PC-9 (cell line): ENCODE results near the gene PHYKPL. TPM values are rescaled to one million over a fixed set of nuclear protein-coding genes. Genes with fewer than 3 reads are reported as not detected.

ENCODE experiments used
- BruUV-seq: library from RNA; stranded (reverse); fragments of 400-500 nt; replicated peaks from 2 replicates; lab custom pipeline; 2021; lab: Mats Ljungman, UMichigan
- CTCF ChIA-PET: fragments of 300-600 bp; sonication (Branson Sonifier 250); formaldehyde crosslinking; loops from one replicate; lab custom pipeline; 2022; ENCODE audit warnings: antibody characterized with exemption; lab: Charles Lee
- POLR2A ChIA-PET: fragments of 300-600 bp; sonication (Branson Sonifier 250); formaldehyde crosslinking; loops from one replicate; lab custom pipeline; 2022; ENCODE audit warnings: antibody characterized with exemption; ENCODE audit not compliant: unreplicated experiment; lab: Charles Lee
- DNase-seq, 2 experiments: peaks; one replicate each; pipeline versions ENCODE4 v3.0.0 to v3.0.0-alpha.2; 2015 to 2022; ENCODE audit warnings: mixed read lengths in 1 of 2
- H2AFZ ChIP-seq: fragments of 200-600 bp; sonication (generic); 2 replicates; pipeline ENCODE4 v1.8.1; 2017; ENCODE audit warnings: antibody characterized with exemption
- H3F3A ChIP-seq: fragments of 200-600 bp; sonication (generic); 2 replicates; pipeline ENCODE4 v1.8.1; 2017; ENCODE audit warnings: antibody characterized with exemption, mild to moderate bottlenecking, low read depth; ENCODE audit not compliant: insufficient read depth
- H3K27ac ChIP-seq: fragments of 200-600 bp; sonication (generic); 2 replicates; pipeline ENCODE4 v1.6.1; 2016; ENCODE audit warnings: mixed run types
- H3K27me3 ChIP-seq: fragments of 200-600 bp; sonication (generic); 2 replicates; pipeline ENCODE4 v1.6.1; 2016; ENCODE audit warnings: low read depth, mixed run types; ENCODE audit not compliant: insufficient read depth
- H3K36me3 ChIP-seq: fragments of 200-600 bp; sonication (generic); 2 replicates; pipeline ENCODE4 v1.6.1; 2016; ENCODE audit warnings: low read depth, mixed run types
- H3K4me1 ChIP-seq: fragments of 200-600 bp; sonication (generic); replicated peaks from 2 replicates; pipeline ENCODE4 v1.6.1; 2016; ENCODE audit warnings: mixed run types; ENCODE audit not compliant: insufficient read depth
- H3K4me2 ChIP-seq: fragments of 200-600 bp; sonication (generic); 2 replicates; pipeline ENCODE4 v1.6.1; 2017; ENCODE audit warnings: mixed run types
- H3K4me3 ChIP-seq: fragments of 200-600 bp; sonication (generic); 2 replicates; pipeline ENCODE4 v1.6.1; 2016; ENCODE audit warnings: mixed run types
- H3K79me2 ChIP-seq: fragments of 200-600 bp; sonication (generic); 2 replicates; pipeline ENCODE4 v1.6.1; 2017; ENCODE audit warnings: low read depth, mixed run types
- H3K9me2 ChIP-seq: fragments of 200-600 bp; sonication (generic); 2 replicates; pipeline ENCODE4 v1.8.1; 2017; ENCODE audit warnings: mild to moderate bottlenecking; ENCODE audit not compliant: insufficient read depth
- H3K9me3 ChIP-seq: fragments of 200-600 bp; sonication (generic); 2 replicates; pipeline ENCODE4 v1.8.1; 2016; ENCODE audit warnings: low read depth; ENCODE audit not compliant: insufficient read depth
- H4K20me1 ChIP-seq: fragments of 200-600 bp; sonication (generic); 2 replicates; pipeline ENCODE4 v1.8.1; 2017; ENCODE audit not compliant: insufficient read depth
- EZH2 ChIP-seq: fragments of 200-600 bp; sonication (generic); IDR thresholded peaks from 2 replicates; pipeline ENCODE4 v1.8.0; 2017; ENCODE audit warnings: antibody characterized with exemption, low read depth
- intact Hi-C: fragments of 100-400 bp; cut with micrococcal nuclease; formaldehyde crosslinking; loops from one replicate; pipeline ENCODE4 v1.10.0; 2022; ENCODE audit not compliant: unreplicated experiment
- total RNA-seq: library from RNA; stranded (reverse); gene quantifications from 2 replicates; pipeline ENCODE4 v1.2.3, GENCODE V29; 2021
- TF ChIP-seq, protein P1 (sequence below): fragments of 200-600 bp; sonication (generic); conservative IDR thresholded peaks from 2 replicates; pipeline ENCODE4 v1.6.1; 2017; ENCODE audit warnings: mixed run types, antibody characterized with exemption, mild to moderate bottlenecking, moderate library complexity

The PHYKPL gene
- total RNA-seq, 1 experiment from 2014 or later, result 73.7 TPM

DNA sequence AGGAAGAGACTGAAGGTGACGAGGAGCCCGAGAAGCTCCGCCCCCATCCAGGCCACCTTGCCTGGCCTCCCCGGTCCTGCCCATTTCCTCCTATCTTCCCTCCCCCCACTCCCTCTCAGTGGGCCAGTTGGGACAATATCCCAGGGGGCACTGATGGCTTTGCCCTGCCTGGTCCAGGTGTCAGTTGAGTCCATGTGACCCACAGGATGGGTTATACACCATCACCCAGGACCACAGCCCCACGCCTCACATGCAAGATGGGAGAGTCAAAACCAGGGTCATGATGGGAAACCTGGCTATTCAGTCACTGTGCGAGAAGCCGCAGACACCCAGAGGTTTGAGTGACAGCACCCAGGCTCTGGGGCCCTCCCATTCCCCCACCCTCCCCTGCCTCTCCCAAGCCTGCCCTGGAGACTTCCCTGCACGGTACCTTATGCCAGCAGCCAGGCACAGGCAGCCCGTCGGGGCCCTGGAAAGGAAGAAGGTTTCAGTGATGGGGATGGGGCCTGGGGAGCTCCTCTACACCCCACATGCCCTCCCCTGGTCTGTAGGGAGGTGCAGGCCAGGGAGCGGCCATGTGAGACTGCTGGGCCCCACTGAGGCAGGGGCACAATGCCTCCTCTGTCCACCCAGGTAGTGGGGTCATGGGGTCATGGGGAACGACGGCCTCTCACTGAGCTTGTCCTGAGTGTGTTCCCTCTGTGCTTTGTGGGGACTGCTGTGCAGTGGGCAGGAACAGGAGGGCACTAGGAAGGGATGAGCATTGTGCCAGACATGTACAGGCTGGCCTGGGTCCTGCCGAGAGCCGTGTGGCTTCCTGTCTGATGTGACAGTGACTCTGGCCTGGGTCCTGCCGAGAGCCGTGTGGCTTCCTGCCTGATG, 6.3 kb upstream of the PHYKPL start:
- Histone ChIP-seq H3K9me3 (no peaks in the 10 kb centered on the region), H2AFZ (no peak overlapping the region)
- CTCF ChIA-PET, result no interaction called here

DNA sequence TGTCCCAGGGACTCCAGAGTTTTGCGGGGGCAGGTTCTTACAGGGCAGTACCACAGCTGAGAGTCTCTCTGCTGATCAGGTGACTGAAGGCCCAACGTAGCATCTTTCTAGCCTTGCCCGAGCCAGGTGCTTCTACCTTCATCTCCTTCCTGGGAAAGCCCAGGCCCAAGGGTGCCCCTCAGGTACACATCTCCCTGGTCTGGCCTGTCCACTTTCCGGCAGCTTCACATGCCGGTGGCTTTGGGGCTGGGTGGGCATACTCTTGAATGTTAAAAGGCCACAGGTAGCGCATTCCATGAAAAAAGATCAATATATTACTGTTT, 5.7 kb upstream of the PHYKPL start:
- Histone ChIP-seq H3K4me2 (no peak overlapping the region), H2AFZ (no peak overlapping the region), H3K4me1 (peaks cover 7% of the 10 kb centered on the region; the same call in 1 of the 2 replicates), H3K4me3 (no peak overlapping the region), H3K27ac (no peak overlapping the region), H3K9me3 (no peaks in the 10 kb centered on the region), H3K27me3 (peaks cover 20% of the 10 kb centered on the region), H3K36me3 (no peaks in the 10 kb centered on the region), H3K9me2 (no peaks in the 10 kb centered on the region), H3K79me2 (no peaks in the 10 kb centered on the region), H4K20me1 (no peaks in the 10 kb centered on the region), H3F3A (peaks cover 9% of the 10 kb centered on the region)
- CTCF ChIA-PET, result no interaction called here
- TF ChIP-seq, protein P1, sequence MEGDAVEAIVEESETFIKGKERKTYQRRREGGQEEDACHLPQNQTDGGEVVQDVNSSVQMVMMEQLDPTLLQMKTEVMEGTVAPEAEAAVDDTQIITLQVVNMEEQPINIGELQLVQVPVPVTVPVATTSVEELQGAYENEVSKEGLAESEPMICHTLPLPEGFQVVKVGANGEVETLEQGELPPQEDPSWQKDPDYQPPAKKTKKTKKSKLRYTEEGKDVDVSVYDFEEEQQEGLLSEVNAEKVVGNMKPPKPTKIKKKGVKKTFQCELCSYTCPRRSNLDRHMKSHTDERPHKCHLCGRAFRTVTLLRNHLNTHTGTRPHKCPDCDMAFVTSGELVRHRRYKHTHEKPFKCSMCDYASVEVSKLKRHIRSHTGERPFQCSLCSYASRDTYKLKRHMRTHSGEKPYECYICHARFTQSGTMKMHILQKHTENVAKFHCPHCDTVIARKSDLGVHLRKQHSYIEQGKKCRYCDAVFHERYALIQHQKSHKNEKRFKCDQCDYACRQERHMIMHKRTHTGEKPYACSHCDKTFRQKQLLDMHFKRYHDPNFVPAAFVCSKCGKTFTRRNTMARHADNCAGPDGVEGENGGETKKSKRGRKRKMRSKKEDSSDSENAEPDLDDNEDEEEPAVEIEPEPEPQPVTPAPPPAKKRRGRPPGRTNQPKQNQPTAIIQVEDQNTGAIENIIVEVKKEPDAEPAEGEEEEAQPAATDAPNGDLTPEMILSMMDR, result no peak
- no peak for TF ChIP-seq EZH2
- peak in 1 of 2 experiments; percentile 20 for DNase-seq
- no TSS peak for BruUV-seq
- POLR2A ChIA-PET, result no interaction called here
- intact Hi-C loops, result loop anchor here (10.0 kb wide), 2 partner anchors 387 to 1257 kb away; partner anchors contain the start of gene CLK4

More for the DNA sequence above, 6.3 kb upstream of the PHYKPL start:
- Histone ChIP-seq H3K9me2 (no peaks in the 10 kb centered on the region), H3K27me3 (peaks cover 20% of the 10 kb centered on the region), H3F3A (0 out of 2 replicates have a peak, but pooled peaks cover 2% of the 10 kb centered on the region), H3K4me2 (no peak overlapping the region), H3K4me3 (no peak overlapping the region), H3K79me2 (no peaks in the 10 kb centered on the region), H3K27ac (no peak overlapping the region), H4K20me1 (no peaks in the 10 kb centered on the region), H3K4me1 (peaks cover 7% of the 10 kb centered on the region; the same call in 1 of the 2 replicates), H3K36me3 (no peaks in the 10 kb centered on the region)
- TF ChIP-seq, protein P1, result no peak
- no peak for TF ChIP-seq EZH2
- intact Hi-C loops, result loop anchor here (10.0 kb wide), 2 partner anchors 386 to 1256 kb away; partner anchors contain the start of gene CLK4
- peak in 1 of 2 experiments; percentile 10 for DNase-seq
- BruUV-seq, result no TSS peak
- POLR2A ChIA-PET, result no interaction called here

DNA sequence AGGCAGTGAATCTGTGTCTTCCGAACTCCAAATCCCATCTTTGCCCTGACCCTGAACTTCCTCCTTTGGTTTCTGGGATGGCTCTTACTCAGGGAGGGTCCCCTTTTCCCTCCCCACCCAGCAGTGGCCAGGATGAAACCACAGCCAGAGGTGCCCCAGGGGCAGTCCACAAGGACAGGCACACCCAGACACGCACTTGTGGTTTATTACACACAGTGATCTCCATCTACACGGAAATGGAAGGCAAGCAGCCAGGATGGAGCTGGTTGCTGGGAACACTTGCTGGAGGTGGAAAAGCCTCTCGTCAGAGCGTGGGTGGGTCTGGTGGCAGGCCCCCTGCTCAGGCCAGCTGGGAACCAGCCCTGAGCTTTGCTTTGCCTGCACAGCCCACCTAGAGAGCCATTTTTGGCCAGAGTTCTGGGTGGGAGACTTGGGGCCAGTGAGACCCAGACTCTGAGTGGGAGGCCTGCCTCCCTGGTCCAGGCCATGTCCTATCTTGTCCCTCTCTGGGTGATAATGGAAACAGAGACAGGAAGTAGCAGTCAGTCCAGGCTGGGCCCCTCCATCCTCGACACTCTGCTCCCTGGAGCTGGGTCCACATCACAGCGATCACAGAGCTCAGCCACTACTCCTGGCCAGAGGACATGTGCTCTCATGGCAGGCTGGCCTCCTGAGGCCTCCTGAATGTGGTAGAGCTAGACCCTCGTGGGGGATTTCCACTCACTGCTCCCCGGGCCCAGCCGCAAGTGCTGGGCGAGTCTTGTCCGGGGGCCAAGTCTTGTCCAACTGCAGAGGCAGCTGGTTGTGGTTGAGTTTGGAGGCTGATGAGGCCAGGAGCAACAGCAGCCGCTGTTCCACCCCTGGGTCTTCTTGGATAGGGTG, 5.1 kb upstream of the PHYKPL start:
- ChIA-PET CTCF (interaction anchor here (0.6 kb wide), 2 partner anchors 315 to 1313 kb away, joined by 3 to 9 read pairs; partner anchors contain the start of gene RUFY1), POLR2A (interaction anchor here (0.6 kb wide), 1 partner anchor 1378 kb away, joined by 4 read pairs; no protein-coding TSS in a partner anchor)
- BruUV-seq, result no TSS peak
- DNase-seq, result peak; percentile 37 to 43
- Histone ChIP-seq H3K4me2 (no peak overlapping the region), H3K4me3 (no peak overlapping the region), H4K20me1 (no peaks in the 10 kb centered on the region), H3K27ac (no peak overlapping the region), H3K4me1 (peaks cover 7% of the 10 kb centered on the region; the same call in 1 of the 2 replicates), H3K9me2 (no peaks in the 10 kb centered on the region), H3F3A (peaks cover 15% of the 10 kb centered on the region), H3K79me2 (no peaks in the 10 kb centered on the region), H3K9me3 (no peaks in the 10 kb centered on the region), H3K27me3 (peaks cover 15% of the 10 kb centered on the region), H3K36me3 (no peaks in the 10 kb centered on the region), H2AFZ (no peak overlapping the region)
- TF ChIP-seq, protein P1, result no peak
- no peak for TF ChIP-seq EZH2
- intact Hi-C loops, result loop anchor here (10.0 kb wide), 2 partner anchors 387 to 1257 kb away; partner anchors contain the start of gene CLK4
